ENCODE data around the gene PRIMPOL.
A peak's percentile ranks its signal among the peaks of the same experiment; 100 is the strongest.
"Not testable (repeated sequence)": the region's sequence is repeated elsewhere in the genome, so short reads cannot be mapped to it uniquely, and the experiment has no call there.

Gene PRIMPOL

DNA sequence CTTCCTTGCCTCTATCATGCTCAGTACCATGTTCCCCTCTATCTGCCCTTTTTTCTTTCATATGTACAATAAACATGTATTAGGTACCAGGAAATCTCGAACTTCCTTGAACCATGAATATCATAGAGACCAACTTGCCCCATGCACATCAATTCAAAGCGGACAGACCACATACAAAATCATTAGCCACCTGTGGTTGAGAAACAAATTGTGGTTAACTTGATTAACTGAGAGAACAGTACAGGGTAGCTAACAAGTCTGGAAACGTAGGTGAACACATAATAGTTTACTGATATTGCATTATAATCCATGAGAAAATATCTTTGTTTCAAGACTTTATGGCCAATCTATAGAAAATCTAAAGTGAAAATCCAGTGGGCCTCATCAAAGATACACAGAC lies 8.5 kb upstream of the PRIMPOL start:
- DNase-seq: no peak

DNA sequence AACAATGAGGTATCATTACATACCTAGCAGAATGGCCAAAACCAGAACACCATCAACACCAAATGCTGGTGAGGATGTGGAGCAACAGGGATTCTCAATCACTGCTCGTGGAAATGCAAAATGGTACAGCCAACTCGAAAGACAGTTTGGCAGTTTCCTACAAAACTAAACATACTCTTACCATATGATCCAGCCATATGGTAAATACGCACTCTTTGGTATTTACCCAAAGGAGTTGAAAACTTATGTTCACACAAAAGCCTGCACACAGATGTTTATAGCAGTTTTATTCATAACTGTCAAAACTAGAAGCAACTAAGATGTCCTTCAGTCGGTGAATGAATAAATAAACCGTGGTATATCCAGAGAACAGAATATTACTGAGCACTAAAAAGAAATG lies 8.1 kb upstream of the PRIMPOL start:
- no peak for DNase-seq

DNA sequence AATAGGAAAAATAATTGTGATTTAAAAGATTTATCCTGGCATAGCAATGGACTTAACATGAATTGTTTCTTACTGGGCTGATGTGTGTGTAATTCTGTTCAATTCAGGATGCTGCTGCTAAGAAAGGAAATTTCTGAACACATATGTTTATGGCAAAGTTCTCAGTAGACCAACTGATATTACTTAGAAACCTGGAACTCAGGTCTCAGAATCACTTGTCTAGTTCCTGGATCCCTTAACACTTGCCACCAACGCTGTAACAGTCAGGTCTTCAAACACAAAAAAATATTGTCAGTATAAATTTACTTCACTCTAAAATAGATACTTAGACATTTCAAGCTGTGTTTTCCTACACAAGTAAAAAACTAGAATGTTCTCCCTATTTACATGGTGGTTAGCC lies 5.8 kb upstream of the PRIMPOL start:
- DNase-seq: no peak

DNA sequence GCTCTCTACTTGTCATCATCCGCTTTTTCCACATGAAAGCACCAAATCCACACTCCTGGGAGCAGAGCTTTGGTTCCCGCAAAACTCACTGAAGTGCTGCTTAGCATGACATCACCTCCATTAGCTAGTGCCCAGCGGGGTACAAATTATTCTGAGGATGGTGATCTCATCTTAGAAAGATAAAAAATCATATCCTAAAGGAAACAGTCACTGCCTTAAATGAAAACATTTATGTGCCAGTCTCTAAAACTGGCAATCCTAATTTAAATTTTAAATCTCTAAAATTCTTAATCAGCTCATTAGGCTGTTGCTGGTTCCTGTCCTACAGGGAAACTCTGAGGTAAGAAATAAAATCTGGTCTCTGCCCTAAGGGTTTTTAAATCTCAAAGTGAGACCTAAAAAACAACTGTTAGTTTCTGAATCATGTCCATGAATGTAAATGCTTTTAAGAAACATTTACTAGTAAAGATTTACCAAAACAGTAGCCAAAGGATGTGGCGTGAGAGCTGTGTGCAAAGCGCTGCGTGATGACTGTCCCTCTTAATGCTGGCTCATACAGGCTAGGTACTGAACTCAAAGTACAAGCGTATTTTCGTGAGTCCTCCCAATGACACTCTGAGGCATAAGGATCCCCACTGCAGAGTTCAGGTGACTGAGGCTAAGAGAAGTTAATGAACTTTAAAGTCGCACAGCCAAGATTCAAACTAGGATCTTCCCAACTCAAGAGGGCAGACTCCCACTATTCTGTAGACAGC lies 4.8 kb upstream of the PRIMPOL start:
- DNase-seq: no peak

DNA sequence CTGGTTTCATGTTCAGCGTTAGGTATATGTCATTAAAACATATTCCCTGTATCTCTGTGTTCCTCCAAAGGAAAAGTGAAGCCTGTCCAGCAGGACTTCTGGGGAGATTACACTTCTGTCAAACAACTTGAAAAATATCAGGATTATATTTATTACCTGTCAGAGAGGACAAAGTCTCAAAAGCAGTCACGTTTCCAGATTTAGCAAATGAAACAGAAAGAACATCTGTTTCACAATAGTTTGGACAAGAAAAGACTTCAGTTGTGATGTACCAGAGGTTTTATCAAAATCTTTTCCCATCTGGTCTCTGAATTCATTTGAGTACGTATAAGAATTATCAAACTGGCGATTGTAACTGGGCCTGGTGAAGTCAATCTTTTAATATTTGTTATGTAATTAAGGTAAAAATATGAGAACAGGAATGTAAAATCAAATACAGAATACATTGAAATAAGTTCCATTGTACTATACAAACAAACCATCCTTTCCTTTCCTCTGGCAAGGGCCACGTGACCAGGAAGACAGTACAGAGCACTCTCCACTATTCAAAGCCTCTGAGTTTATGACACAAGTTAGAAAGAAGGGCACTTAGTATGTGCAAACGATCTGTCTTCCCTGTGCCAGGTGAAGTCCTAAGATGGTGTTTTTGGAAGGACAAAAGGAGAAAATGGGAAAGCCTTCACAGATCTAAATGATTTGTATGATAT lies 3.5 kb upstream of the PRIMPOL start:
- DNase-seq: no peak

DNA sequence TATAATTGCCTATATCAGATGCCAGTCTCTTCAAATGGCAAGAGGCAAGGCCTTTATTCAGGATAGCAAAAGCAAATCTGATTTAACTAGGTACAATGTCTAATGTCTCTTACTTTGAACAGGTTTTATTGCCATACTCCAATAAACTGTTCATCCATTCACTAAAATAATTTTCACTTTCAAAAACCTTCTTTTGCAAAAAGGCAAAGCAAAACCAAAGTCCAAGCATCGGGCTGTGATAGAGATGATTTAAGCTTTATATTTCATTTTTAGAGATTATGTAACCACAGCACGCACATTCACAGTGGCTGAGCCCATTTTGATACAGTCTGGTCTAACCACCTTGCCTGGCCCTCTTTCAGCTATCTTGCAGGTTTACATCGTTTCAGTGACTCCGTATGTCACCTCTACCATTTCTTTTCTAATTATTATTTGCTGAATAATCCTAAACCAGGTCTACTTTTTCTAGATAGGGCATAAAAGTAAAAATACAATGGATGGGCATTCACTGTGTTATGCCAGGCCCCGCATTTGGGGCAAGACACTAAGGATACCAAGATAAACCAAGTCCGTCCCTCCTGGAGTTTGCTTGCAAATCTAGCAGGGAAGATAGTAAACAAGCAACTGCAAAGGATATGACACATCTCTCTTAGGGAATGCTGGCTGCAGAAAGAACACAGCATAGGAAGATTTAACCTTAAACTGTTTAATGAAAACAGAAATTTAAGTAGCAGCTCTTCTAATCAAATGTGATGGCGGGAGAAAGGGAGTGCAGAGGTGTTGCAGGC lies 2.1 kb upstream of the PRIMPOL start:
- no peak for DNase-seq

DNA sequence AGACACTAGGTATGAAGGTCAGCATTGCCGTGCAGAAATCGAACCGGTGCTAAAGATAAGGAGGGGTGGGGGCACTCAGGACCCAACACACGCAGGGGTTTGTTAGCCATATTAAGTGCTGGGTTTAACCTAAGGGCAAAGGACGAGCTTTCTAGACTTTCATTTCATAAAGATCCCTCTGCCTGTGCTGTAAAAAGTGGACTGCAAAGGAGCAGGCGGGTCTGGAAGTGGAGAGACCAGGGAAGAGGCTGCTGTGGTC lies 1.6 kb upstream of the PRIMPOL start:
- no peak for DNase-seq

DNA sequence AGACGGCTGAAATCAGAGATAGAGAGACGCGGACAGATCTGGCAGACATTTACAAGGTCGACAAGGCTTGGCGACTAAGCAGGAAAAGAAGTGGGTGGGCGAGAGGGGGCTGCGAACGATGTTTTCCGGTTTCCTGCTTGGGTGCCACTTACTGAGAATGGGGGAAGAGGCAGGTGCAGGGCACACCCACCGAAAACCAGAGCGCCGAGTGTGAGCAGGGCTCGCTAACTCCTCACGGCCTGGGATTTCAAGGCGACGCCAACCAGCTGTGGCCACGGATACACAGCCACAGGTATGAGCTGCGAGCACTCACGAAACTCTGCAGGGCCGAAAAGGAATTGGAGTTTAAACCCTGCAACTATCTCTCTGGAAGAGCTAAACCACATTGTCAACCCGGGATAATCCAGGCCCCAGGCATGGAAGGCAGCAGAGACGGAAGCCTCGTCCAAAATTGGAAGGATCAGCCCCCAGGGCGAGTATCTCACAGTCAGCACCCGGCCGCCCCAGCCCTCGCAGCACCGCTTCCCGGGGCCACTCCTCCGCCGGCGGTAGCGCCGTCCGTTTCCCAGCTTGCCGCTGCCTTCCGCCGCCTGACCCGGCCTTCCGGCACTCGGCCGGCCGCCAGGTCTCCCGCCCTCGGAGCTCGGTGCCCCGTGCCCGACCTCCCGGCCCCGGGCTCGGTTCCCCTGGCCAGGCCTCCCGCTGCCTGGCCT lies 1.1 kb upstream of the PRIMPOL start:
- DNase-seq: peak; percentile 47

DNA sequence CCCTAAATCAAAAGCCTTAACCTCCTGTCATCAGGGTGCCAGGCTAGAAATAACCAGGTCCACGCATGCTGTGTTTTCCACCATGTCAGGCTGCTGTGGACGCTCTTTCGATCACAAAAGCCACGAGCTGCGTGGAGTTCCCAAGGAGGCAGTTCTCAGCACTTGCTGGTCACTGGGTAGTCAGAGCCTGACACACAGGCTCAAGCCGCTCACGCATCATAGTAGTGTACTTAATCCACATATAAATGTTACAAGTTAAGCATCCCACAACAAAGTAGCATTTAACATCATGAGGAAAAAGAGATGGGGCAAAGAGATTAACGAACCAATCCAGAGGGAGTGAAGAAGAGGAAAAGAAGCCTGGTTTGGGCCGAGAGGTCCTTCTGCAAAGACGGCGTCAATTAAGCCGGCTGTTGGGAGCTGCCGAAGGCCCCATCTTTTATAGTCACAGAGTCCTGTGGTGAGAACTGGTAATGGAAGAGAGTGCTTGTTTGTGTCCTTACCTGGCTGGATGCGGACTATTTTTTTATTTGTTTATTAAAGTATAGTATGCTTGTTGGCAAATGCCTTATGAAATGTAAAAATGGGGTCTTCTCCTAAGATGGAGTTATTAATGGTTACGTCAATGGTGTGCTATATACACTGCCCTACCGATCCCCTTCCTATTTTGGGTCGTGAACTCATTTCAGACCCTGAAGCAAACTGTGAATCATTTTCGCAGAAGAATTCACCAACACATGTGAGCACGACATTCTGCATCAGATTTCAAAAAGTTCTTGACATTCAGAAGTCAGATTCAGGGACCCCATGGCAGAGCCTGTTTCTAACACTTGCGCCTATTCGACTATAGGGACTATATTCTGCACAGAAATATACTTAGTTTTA lies 675 bp downstream of the PRIMPOL start:
- DNase-seq: no peak

DNA sequence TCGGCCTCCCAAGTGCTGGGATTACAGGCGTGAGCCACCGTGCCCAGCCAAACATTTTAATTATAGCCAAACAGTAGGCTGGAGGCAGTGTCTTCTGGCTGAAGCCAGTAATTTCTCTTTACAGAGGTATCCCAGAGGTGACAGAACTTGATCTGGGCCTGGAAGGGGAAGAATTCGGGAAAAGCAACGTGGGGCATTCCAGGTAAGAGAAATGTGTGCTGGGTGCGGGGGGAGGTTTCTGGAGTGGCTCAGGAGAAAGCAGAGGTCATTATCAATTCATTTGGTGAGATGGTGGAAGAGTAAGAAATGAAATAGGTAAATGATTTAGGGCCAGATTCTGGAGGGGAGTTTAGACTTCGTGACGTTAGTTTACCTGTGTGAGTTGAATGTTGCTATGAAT lies 2.4 kb downstream of the PRIMPOL start:
- DNase-seq: no peak

DNA sequence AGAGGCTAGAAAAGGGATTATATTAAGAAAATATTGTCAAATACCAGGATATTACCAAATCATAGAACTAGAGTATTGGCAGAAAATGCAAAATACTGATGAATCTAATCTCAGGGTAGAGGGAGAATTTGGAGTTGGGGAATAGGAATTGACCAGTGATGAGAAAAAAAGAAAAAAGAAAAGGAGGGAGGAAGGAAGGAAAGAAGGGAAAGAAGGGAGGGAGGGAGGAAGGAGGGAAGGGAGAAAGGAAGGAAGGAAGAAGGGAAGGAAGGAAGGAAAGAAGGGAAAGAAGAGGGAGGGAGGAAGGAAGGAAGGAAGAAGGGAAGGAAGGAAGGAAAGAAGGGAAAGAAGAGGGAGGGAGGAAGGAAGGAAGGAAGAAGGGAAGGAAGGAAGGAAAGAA lies 3.1 kb downstream of the PRIMPOL start:
- DNase-seq: not testable (repeated sequence)

DNA sequence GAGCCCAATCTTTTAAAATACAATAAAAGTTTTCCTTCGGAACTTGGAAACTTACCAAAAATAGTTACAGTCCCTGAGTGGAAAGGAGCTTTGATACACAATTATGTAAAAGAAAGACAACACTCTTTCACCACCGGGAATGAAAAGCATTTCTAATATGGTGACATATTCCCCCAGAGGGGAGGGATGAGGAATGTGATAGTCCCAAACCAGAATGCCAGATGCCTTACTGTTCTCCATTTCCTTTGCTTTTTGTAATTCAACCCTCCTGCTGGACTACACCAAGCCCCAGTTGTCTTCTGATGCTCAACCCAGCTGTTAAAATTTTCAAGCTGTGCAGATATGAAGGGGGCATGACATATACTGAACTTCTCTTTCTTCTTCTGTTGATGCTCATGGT lies 4.1 kb downstream of the PRIMPOL start:
- DNase-seq: no peak

DNA sequence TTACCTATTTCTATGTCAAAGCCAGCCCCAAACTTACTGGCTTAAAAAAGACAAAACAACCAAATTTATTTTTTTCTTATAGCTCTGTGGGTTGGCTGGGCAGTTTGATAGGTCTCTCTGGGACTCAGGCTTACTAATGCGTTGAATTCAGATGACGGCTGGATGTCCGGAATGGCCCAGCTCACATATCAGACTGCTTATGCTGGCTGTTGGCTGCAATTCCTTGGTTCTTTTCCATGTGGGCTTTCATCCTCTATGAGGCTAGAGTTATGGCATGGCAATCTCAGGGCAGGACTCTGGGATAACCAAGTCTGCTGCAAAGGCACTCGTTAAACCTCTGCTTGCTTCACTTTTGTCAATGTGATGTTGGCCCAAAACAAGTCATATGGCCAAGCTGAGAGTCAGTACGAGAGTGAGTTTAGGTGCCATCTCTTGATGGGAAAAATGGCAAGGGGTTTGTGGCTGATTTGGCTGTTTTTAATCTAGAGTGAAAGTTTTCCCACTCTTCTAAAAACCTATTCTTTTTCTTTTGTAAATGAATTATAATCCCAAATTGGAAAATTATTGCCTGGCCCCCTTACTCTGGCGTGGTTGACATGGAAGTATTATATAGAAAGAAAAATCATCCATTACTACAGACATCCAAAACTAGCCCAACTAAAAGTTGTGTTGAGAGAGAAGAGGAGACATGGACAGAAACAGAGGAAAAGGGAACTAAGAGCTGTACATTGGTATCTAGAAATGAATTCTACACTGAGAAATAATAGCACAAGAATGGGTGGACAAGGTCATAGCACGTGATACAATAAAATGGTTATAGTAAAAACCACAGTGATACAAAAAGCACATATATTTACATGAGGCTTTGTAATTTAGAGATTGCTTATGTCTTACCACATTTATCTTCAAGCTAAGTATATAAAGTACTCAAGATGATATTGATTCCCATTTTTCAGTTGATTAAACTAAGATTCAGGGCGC lies 6.6 kb downstream of the PRIMPOL start:
- DNase-seq: no peak

DNA sequence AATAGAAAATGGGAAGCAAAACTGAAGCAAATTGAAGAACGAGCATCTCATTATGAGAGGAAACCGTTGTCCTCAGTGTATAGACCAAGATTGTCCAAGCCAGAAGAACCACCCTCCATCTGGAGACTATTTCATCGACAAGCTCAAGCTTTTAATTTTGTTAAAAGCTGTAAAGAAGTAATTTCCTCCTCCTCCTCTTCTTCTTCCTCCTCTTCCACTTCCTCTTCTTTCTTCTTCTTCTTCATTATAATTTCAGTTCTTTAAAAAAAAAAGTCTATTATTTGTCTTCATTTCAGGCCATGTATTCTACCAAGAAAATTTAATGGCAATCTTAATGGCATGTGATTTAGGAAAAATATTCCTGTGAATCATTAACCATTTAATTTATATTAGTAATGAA lies 7.6 kb downstream of the PRIMPOL start:
- no peak for DNase-seq

DNA sequence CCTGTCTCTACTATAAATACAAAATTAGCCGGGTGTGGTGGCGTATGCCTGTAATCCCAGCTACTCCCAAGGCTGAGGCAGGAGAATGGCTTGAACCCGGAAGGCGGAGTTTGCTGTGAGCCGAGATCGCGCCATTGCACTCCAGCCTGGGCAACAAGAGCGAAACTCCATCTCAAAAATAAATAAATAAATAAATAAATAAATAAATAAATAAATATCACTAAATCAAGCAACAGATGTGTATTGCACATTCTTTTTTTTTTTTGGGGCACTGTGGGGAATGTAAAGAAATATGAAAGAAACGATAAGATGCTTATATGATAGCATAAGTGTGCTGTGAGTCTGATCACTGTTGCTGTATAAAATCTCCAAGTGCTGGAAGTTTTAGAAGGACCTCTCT lies 8.3 kb downstream of the PRIMPOL start:
- not testable (repeated sequence) for DNase-seq

DNA sequence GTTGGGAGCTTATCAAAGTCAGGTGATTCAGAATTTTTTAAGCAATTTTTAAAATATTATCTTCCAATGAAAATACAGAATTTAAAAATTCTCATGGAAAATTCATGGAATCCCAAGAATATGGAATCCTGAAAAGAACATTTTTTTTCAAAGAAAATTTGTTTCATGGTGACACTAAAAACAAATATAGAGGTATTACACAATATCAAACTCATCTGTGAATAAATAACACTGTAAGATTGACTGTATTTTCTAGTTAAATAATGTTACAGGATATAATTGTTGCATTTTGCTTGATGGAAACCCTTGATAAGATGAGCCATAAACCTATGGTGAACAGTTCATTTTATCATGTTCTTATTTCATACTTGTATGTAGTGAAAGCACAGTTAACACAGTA lies 11.4 kb downstream of the PRIMPOL start:
- DNase-seq: no peak

DNA sequence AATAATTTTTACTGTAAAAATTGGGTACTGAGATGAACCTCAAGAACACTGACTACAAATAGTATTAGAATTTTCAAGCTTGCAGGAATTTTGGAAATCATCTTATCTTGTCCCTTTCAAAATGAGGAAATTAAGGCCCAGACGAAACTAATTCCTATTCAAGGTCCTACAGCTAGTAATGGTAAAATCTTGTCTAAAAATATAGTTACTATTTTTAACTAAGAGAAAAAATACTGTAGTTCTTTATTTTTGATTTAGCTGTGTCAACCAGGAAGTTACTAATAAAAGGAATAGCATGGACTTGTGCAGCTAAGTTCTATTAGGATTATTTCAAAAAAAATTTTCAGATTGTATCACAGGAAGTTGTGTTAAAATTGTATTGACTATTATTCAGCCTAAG lies 12.7 kb downstream of the PRIMPOL start:
- DNase-seq: no peak

DNA sequence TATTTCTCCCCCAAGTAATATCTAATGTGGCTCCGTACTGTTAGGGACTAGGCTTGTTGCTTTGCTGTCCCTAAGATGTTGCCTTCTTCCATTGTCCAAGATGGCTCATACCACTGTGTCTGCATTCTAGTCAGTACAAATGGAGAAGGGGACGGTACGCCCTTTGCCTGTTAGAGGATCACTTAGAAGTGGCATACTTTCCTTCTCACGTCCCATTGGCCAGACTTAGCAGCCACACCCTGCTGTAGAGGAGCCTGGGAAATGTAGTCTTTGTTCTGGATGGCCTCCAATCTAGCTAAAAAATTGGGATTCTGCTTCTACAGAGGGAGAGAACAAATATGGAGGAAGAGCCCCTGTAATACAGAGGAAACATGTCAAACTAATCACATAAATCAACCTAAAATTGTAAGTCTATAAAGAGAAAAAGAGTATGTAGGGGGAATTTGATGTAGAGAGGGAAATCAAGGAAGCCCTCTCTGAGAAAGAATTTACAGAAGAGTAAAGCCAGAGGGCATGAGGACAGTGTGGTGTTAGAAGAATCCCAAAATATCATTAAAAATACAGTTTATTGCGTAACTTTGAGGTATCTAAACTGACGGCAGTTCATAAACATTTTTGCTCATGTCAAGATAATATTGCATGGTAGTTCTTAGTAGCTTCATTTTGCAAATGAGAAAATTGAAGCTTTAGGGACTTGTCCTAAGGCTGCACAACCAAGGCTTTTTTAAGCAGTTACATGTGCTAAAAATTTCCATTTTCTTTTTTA lies 15.1 kb downstream of the PRIMPOL start:
- DNase-seq: no peak

DNA sequence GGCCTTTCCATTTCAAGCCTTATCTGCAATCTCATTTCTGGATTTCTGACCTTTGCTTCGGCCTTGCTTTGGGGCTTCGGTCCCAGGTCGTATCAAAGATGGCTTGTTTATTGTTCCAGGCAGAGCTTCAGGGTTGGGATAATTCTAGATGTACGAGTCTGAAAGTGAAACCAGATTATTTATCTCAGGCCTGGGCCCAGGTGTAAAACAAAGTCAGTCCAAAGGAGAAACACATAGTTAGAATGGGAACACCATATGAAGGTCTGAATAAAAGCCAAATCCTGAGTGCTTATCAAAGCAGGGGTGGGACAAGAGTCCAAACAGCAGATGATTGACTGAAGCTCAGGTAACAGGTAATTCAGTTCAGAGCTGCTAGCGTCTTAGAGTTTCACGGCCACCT lies 17.1 kb downstream of the PRIMPOL start:
- DNase-seq: no peak

DNA sequence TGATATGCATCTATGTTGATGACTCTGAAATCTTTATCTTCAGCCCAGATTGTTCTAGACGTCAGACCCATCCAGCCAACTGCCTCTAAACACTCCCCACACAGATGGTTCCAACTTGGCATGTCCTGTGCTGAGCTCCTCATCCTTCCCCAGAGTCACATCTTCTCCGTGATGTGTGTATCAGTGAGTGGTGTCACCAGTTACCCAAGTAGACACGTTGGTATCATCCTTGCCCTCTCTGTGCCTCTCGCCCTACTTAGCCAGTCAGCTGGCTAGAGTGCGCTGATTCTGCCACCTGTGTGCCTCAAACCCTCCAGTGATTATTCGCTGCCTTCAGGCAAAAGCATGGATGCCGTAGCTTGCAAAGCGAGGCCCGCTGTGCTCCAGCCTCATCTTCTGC lies 18.6 kb downstream of the PRIMPOL start:
- no peak for DNase-seq
